ENCODE data around the gene COA4. TPM values are rescaled to one million over a fixed set of nuclear protein-coding genes. Genes with fewer than 3 reads are reported as not detected.

COA4 gene
- total RNA-seq, 6 donors from 2014 or later: 27.2 to 77.4 (median 47.5) TPM

DNA sequence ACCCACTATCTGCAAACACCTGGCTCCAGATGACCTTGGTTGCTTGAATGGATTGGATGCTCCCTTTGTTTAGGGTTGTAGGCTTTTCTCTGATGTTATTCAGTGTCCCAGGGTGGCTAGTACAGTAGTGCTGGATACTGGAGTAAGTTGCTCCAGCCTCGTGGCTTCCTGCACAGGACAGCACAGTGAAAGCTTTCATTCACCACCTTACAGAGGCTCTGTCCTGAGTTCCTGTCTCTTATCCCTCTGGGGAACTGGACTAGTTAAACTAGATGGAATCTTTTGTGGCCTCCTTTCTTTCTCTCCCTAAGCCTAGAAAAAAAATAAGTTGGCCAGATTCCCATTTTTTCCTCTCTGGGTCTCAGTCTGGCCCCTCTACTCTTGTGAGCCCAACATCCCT lies 46.4 kb downstream of the COA4 start:
- H3K27ac ChIP-seq: no peak overlapping the region
- no peak overlapping the region for H3K4me3 ChIP-seq
- peaks cover 2 to 25% (median 10%) of the 10 kb centered on the region in 4 donors for H3K36me3 ChIP-seq
- WGBS, 2 donors: 75 to 85% methylated on average over 1 of the region's 1 CpG
- H3K27me3 ChIP-seq: no peaks in the 10 kb centered on the region
- no peak for DNase-seq
- TF ChIP-seq EP300 (IDR thresholded peaks at IDR 0.05) (no peak), POLR2AphosphoS5 (IDR thresholded peaks at IDR 0.05) (no peak), POLR2A (IDR thresholded peaks at IDR 0.05) (no peak)
- TF ChIP-seq, protein P1, sequence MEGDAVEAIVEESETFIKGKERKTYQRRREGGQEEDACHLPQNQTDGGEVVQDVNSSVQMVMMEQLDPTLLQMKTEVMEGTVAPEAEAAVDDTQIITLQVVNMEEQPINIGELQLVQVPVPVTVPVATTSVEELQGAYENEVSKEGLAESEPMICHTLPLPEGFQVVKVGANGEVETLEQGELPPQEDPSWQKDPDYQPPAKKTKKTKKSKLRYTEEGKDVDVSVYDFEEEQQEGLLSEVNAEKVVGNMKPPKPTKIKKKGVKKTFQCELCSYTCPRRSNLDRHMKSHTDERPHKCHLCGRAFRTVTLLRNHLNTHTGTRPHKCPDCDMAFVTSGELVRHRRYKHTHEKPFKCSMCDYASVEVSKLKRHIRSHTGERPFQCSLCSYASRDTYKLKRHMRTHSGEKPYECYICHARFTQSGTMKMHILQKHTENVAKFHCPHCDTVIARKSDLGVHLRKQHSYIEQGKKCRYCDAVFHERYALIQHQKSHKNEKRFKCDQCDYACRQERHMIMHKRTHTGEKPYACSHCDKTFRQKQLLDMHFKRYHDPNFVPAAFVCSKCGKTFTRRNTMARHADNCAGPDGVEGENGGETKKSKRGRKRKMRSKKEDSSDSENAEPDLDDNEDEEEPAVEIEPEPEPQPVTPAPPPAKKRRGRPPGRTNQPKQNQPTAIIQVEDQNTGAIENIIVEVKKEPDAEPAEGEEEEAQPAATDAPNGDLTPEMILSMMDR (IDR thresholded peaks at IDR 0.05): no peak
- H3K9me3 ChIP-seq: no peaks in the 10 kb centered on the region
- H3K4me1 ChIP-seq: no peaks in the 10 kb centered on the region
- ATAC-seq (ENCODE audit: low FRiP score in 2 of 2): no peak

Other genes with a start within 250 kb of the COA4 start
- 100 to 1,000 TPM in 1 of 6 donors, 10 to 100 TPM in 5; 21.7 to 103 (median 57.1) TPM for gene PLEKHB1, start 230.3 kb downstream of the COA4 start, total RNA-seq
- gene RAB6A, start 115.8 kb downstream of the COA4 start, total RNA-seq: 100 to 1,000 TPM in 5 of 6 donors, 10 to 100 TPM in 1; 63.9 to 161 (median 136) TPM
- gene MRPL48, start 89.0 kb downstream of the COA4 start, total RNA-seq: 10 to 100 TPM in 5 of 6 donors, 1 to 10 TPM in 1; 7.3 to 25.3 (median 21.8) TPM
- 10 to 100 TPM in 4 of 6 donors, 1 to 10 TPM in 2; 8.8 to 58.7 (median 12.6) TPM for gene PAAF1, start 153 bp upstream of the COA4 start, total RNA-seq
- gene DNAJB13, start 74.2 kb upstream of the COA4 start, total RNA-seq: 10 to 100 TPM in 2 of 6 donors, 1 to 10 TPM in 3, under 1 TPM in 1; 0.49 to 16.5 (median 6.3) TPM
- 100 to 1,000 TPM in 3 of 6 donors, 10 to 100 TPM in 3; 76.5 to 118 (median 98.3) TPM for gene UCP2, start 106.0 kb upstream of the COA4 start, total RNA-seq
- 1 to 10 TPM; 1.2 to 5.2 (median 2.4) TPM for gene UCP3, start 132.2 kb upstream of the COA4 start, total RNA-seq

Data from upper lobe of left lung (tissue), 6 donors.